ENCODE results near the gene CST7. TPM values are rescaled to one million over a fixed set of nuclear protein-coding genes. Genes with fewer than 3 reads are reported as not detected.

The CST7 gene
- total RNA-seq, 2 donors from 2014 or later, result 2.7 to 3.2 TPM

DNA sequence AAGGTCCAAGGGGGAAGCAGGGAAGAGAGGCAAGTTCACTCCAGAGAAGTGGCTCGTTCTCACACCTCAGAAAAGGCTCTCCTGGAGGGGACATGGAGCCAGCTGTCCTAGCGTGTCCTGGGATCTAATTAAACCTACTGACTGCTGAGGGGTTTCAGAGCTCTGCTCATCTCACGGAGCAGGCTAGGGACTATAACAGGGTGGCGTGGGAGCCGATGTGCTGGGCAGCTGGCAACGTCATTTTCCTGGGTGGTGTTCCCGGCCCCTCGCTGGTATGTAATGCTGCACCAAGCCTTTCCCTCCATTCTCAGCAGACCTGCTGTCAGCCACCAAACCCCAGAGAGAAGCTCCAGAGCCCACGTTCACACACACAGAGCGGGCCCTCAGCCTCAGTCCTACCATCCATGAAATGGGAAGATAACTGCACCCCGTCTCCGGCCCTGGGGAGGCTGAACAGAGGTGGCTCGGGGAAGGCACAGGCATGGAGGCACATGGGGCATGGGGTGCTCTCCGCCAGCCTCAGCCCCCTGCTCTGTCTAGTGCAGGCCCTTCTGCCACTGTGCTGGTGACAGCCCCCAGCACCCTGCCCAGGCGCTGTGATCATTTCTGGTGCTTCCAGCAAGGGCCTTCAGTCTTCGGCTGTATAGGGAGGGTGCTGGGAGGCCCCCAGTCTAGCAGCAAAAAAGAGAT lies 1.9 kb downstream of the CST7 start:
- peaks cover 0 to 7% of the 10 kb centered on the region in 2 donors for H3K4me1 ChIP-seq
- DNase-seq (ENCODE audit: low spot score), result no peak
- H3K36me3 ChIP-seq, result no peaks in the 10 kb centered on the region
- H3K27me3 ChIP-seq, result no peaks in the 10 kb centered on the region
- no peak overlapping the region for H3K4me3 ChIP-seq
- no peak overlapping the region for H3K27ac ChIP-seq
- TF ChIP-seq, protein P1, sequence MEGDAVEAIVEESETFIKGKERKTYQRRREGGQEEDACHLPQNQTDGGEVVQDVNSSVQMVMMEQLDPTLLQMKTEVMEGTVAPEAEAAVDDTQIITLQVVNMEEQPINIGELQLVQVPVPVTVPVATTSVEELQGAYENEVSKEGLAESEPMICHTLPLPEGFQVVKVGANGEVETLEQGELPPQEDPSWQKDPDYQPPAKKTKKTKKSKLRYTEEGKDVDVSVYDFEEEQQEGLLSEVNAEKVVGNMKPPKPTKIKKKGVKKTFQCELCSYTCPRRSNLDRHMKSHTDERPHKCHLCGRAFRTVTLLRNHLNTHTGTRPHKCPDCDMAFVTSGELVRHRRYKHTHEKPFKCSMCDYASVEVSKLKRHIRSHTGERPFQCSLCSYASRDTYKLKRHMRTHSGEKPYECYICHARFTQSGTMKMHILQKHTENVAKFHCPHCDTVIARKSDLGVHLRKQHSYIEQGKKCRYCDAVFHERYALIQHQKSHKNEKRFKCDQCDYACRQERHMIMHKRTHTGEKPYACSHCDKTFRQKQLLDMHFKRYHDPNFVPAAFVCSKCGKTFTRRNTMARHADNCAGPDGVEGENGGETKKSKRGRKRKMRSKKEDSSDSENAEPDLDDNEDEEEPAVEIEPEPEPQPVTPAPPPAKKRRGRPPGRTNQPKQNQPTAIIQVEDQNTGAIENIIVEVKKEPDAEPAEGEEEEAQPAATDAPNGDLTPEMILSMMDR (IDR thresholded peaks at IDR 0.05), result no peak
- H3K9me3 ChIP-seq, result peaks cover 0 to 10% of the 10 kb centered on the region in 2 donors

DNA sequence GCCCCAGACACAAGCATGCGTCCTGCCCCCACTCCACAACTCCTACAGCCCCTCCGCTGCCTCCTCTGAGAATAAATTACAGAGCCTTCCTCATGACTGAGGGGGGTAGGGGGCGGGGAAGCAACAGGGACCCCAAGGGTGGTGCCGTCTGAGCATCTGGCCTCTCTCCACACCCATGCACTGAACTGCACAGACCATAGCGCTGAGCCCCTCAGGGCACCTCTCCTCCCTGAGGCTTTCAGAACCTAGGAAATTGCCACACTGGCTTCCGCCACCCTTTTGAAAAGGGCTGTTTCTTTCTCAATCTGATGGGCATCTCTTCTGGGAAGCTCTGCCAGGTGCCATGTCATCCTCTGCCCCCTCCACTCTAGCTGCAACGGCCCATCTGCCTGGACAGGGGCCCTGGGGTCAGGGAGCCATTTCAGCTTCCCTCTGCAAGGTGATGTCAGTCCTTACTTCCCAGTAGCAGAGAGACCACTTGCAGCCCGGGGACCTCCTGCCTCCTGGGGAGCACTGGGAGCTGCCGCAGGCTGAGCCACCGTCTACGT lies 2.5 kb downstream of the CST7 start:
- Histone ChIP-seq H3K4me1 (peaks cover 0 to 7% of the 10 kb centered on the region in 2 donors), H3K36me3 (no peaks in the 10 kb centered on the region), H3K27me3 (no peaks in the 10 kb centered on the region), H3K27ac (no peak overlapping the region), H3K9me3 (peaks cover 0 to 4% of the 10 kb centered on the region in 2 donors), H3K4me3 (no peak overlapping the region)
- TF ChIP-seq, protein P1 (IDR thresholded peaks at IDR 0.05), result no peak
- DNase-seq (ENCODE audit: low spot score), result no peak

DNA sequence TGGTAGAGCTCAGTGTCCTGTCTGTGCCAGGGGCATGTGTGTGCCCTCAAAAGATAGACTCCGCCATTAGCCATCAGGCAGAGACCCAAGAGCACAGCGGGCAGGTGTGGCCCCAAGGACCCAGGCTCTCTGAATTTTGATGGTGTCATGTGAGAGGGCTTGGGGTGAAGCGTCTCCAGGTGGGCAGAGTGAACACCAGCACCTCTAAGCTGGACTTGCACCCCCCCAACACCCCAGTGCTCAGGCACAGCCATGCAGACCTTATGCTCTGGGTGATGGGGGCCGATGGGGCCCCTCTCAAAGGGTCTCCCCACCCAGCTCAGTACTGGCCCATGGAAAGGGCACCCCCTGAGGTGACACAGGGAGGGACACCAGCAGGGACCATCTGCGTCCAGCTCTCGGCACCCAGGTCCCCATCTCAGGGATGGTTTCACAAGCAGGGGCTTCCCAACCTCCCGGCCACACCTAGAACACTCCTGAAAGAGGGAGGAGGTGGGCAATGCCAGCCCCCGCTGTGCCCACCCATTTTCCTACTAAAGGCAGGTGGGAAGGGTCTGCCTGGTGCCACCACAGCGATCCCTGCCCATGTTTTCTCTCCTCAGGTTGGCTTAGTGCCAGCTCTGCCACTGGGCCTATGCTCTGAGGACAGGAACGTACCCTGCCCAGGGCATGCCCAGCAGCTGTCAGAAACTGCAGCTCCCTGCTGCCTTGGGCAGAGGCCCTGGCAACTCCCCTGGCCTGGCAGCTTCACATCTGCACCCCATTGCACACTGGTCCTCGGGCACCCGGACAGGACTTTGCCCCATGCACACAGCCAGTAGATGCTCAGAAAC lies 3.5 kb downstream of the CST7 start:
- no peak overlapping the region for H3K4me3 ChIP-seq
- no peaks in the 10 kb centered on the region for H3K27me3 ChIP-seq
- no peaks in the 10 kb centered on the region for H3K9me3 ChIP-seq
- TF ChIP-seq, protein P1 (IDR thresholded peaks at IDR 0.05), result no peak
- H3K4me1 ChIP-seq, result peaks cover 0 to 7% of the 10 kb centered on the region in 2 donors
- no peak overlapping the region for H3K27ac ChIP-seq
- H3K36me3 ChIP-seq, result no peaks in the 10 kb centered on the region
- no peak for DNase-seq (ENCODE audit: low spot score)

DNA sequence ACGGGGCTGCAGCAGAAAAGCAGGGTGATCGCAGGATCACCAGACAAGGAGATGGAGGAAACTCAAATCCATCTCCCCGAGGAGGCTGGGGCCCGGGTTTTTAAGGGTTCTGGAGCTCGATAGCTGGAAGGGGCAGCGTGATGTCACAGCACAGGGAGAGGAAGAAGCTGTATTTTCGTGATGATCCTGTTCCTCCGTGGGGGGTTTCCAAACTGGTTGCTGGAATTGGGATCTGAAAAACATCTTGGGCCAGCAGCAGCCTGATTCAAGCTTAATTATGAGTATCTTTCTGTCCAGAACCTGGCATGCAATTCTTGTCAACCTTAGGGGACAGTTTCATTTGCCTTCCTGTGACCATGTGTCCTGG lies 4.1 kb downstream of the CST7 start:
- H3K36me3 ChIP-seq, result no peaks in the 10 kb centered on the region
- H3K9me3 ChIP-seq, result no peaks in the 10 kb centered on the region
- DNase-seq (ENCODE audit: low spot score), result no peak
- H3K4me1 ChIP-seq, result peaks cover 0 to 7% of the 10 kb centered on the region in 2 donors
- H3K4me3 ChIP-seq, result no peak overlapping the region
- H3K27me3 ChIP-seq, result no peaks in the 10 kb centered on the region
- TF ChIP-seq, protein P1 (IDR thresholded peaks at IDR 0.05), result no peak
- H3K27ac ChIP-seq, result no peak overlapping the region

DNA sequence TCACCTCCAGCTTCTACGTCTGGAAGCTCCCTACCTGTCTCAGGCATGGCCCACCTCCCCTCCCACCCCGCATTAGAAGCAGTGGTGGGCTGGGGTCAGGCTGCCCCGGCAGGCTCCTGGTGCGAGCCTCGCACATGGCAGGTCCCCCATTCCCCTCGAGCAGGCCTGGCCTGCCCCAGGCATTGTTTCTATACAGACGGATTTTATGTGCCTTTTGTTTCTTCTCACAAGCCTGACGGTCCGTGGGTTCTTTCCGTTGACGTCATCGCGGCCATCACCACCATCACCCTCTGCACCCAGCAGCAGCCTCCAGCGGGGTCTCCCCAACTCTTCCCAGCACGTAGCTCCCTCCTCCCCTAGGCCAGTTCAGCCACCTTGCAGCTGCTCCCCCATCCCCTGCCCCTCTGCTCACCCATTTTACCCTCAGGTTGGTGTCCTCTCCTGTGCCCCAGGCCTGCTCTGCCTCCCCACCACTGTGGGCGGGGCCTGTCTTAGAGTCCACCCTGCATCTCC lies 4.6 kb downstream of the CST7 start:
- H3K27ac ChIP-seq, result no peak overlapping the region
- TF ChIP-seq, protein P1 (IDR thresholded peaks at IDR 0.05), result no peak
- no peaks in the 10 kb centered on the region for H3K36me3 ChIP-seq
- DNase-seq (ENCODE audit: low spot score), result no peak
- no peaks in the 10 kb centered on the region for H3K27me3 ChIP-seq
- H3K4me1 ChIP-seq, result peaks cover 0 to 7% of the 10 kb centered on the region in 2 donors
- H3K4me3 ChIP-seq, result no peak overlapping the region
- H3K9me3 ChIP-seq, result no peaks in the 10 kb centered on the region

All from right atrium auricular region (tissue), 2 donors.